GM19193 (cell line): ENCODE results near the gene CELF6.

Experiments used
- POLR2A ChIP-seq: IDR thresholded peaks from 4 replicates; pipeline ENCODE4 v1.6.1; 2011; ENCODE audit not compliant: insufficient read depth, insufficient read length; ENCODE audit errors: extremely low read depth

The CELF6 gene

GRCh38 chr15:72334842-72335241, 14.9 kb upstream of the CELF6 start:
- no peak for TF ChIP-seq POLR2A

- no peak for TF ChIP-seq POLR2A
These were observed 11.1 kb upstream of the CELF6 start for GRCh38 chr15:72331021-72331420.

GRCh38 chr15:72323752-72324151, 3.8 kb upstream of the CELF6 start:
- no peak for TF ChIP-seq POLR2A

DNA sequence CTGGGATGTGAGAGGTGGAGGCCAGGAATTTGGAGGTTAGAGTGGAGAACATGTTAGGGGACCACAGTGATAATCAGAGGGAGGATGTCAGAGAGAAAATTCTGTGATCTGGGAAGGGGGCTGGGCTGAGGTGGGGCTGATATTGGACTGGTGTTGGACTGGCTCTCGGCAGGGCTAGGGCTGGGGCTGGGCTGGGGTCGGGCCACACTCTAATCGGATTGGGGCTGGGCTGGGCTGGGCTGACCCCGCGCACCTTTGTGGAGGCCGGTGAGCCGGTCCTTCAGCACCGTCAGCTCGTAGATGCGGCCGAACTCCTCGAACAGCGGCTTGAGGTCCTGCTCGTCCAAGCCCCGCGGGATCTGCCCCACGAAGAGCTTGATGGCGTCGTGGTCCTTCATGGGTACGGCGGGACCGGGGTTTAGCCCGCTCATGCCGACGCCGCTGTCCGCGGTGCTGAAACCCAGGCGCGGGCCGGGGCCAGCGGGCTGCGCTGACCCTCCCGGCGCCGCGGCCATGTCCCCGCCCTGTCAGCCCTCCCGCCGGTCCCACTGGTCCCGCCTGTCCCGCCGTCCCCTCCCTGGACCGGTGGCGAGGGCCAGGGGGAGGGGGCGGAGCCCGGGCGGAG, 485 bp downstream of the CELF6 start:
- no peak for TF ChIP-seq POLR2A

- TF ChIP-seq POLR2A, result no peak
These were observed 1.5 kb downstream of the CELF6 start for GRCh38 chr15:72318408-72318942.

DNA sequence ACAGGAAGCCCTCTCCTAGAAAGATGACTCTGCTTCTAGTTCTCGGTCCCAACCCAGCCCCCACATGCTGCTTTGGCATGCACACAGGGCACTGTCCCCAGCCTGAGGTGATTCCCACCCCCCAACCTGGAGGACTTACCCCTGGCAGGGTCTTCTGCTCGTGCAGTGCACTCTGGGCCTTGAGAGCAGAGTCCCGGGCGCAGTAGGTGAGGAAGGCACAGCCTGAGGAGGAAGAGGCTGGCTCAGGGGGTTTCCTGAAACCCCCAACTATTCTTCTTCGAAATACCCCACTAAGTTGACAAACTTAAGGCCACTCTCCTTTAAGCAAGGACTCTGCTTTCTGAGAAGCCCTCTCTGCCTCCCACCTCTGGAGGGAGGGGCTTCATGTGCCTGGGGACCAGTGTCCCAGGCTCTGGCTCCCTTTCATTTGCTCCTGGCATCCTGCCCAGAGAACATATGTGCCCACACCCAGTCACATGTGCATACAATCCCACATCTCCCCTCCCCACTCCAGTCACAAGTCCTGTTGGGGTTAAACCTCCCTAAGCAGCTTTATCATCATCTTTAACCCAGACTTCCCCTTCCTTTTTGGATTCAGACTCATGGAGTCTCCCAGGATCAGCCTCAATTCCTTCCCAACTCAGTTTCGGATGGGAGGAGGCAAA, 4.1 kb downstream of the CELF6 start:
- no peak for TF ChIP-seq POLR2A

GRCh38 chr15:72313881-72314280, 6.1 kb downstream of the CELF6 start:
- TF ChIP-seq POLR2A, result no peak

DNA sequence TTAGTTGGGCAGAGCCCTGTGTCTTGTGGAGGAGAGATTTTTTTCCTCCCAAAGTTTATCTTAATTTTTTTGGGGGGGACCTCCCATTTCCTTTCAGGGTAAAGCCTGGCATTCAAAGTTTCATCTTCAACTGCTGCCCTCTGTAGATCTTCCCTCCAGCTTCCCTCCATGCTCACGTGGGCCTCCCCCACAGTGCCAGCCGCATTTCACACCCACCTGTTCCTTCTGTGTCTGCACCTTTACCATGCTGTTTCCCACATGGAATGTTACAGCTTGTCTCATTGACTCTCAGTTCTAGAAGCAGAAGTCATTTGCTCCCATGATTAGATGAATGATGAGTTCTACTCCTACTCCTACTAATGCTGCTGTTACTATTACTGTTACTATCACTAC, 6.5 kb downstream of the CELF6 start:
- TF ChIP-seq POLR2A, result no peak

GRCh38 chr15:72312605-72313447, 7.1 kb downstream of the CELF6 start:
- no peak for TF ChIP-seq POLR2A

DNA sequence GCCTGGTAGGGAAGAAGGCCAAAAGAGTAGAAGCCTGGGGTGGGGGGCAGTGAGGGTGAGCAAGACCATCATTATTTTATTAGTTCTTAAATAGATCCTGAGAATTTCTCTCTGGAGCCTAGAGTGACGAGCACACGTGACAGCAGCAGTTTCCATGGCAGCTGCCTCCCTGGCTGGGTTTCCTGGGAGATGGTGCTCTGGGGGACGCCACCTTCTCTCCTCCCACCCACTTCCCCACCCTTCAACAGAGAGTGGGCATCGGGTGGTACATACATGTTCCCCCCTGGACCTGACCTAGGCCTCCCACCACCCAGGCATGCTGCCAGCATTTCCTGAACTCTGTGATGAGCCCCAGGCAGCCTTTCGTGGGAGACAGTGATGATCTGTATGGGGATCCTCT, 12.9 kb downstream of the CELF6 start:
- TF ChIP-seq POLR2A, result no peak

DNA sequence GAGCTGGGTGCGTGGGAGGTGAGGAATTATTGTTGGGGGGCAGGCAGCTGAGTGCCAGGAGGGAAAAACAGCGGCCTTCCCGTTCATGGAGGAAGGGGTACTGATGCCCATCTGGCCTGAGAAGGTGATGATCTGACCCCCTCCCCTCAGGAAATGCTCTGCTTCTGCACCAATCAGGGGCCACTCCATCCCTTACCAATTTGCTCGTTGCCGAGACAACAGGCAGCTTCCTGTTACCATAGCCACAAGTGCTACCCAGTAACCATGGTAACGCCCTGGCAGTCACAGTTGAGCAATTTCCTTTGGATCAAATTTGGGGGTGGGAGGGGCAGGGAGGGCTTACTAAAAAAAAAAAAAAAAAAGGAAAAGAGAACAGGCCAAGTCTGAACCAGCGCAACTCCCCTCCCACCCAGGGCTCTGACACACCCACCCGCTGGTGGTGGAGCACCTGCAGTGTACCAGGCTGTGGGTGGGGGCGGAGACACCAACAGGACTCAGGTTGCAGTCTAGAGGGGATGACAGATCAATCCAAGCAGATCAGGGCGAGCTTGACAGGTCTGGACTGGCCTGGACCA, 13.7 kb downstream of the CELF6 start:
- no peak for TF ChIP-seq POLR2A

- no peak for TF ChIP-seq POLR2A
These were observed 15.4 kb downstream of the CELF6 start for GRCh38 chr15:72304596-72304995.

GRCh38 chr15:72302955-72303354, 17.0 kb downstream of the CELF6 start:
- no peak for TF ChIP-seq POLR2A

DNA sequence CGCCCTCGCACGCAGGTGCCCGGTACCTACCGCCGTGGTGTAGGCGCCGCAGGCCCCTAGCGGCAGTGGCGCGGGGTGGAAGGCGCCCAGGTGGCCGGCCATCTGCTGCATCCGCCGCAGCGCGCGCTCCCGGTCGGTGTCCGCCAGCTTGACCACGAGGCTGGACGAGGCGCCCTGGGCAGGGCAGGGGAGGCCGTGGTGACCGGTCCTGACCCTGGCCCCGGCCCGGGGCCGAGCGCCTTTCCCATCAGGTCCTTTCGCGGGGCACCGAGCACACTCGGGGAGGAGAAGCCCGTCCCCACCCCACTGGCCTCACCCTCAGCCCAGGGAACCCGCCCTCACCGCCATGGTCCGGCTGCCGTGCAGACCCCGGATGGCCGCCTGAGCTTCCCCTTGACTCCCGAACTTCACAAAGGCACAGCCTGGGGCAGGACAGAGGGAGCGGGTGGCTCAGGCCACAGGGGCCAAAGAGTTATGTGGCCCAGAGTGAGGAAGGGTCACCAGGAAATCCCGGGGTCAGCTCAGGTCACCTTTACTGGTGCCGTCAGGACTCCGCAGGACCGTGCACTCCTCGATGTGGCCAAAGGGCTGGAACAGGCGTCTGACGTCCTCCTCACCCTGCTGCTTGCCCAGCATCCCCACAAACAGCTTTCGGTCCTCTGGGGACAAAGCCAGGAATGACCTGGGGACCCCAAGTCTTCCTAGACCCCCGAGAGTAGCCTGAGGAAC, 30.2 kb downstream of the CELF6 start:
- no peak for TF ChIP-seq POLR2A
